Thyroid gland (tissue), 4 donors: Measurements from ENCODE around the gene CEP72.

ENCODE experiments used
- POLR2A ChIP-seq, 2 donors: fragments of 450-650 bp; IDR thresholded peaks; one replicate each; pipeline ENCODE4 v1.6.1; 2017; ENCODE audit warnings: antibody characterized with exemption in 2 of 2, mild to moderate bottlenecking in 2 of 2, moderate library complexity in 1 of 2
- TF ChIP-seq, protein P1 (sequence below), 6 experiments: fragments of 200-600 bp in 3 of 6; fragments of 450-650 bp in 3 of 6; sonication (generic) in 3 of 6; IDR thresholded peaks; one replicate each; pipeline ENCODE4 v1.5.1; 2016 to 2019; ENCODE audit warnings: antibody characterized with exemption in 6 of 6, mild to moderate bottlenecking in 2 of 6, inconsistent platforms in 1 of 6, moderate library complexity in 1 of 6

DNA sequence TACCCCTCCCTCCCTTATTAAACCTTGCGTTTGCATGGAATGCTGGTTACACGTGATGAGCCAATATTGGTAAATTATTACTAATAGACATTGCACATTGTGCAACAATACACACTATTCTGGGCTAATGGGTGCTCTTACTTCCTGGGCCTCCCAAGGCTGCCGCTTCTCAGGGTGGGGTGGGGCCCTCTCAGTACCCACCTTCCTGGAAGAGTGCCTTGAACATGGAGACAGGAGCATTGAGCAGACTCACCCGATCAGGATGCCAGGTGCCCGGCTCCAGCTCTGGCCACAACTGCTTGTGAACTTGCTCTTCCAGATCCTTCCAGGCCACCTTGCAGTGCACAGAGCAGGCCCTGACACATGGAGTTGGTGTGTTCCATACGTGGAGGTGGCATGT is 24.7 kb upstream of the CEP72 start:
- no peak for TF ChIP-seq POLR2A (IDR thresholded peaks at IDR 0.05)
- TF ChIP-seq, protein P1, sequence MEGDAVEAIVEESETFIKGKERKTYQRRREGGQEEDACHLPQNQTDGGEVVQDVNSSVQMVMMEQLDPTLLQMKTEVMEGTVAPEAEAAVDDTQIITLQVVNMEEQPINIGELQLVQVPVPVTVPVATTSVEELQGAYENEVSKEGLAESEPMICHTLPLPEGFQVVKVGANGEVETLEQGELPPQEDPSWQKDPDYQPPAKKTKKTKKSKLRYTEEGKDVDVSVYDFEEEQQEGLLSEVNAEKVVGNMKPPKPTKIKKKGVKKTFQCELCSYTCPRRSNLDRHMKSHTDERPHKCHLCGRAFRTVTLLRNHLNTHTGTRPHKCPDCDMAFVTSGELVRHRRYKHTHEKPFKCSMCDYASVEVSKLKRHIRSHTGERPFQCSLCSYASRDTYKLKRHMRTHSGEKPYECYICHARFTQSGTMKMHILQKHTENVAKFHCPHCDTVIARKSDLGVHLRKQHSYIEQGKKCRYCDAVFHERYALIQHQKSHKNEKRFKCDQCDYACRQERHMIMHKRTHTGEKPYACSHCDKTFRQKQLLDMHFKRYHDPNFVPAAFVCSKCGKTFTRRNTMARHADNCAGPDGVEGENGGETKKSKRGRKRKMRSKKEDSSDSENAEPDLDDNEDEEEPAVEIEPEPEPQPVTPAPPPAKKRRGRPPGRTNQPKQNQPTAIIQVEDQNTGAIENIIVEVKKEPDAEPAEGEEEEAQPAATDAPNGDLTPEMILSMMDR (IDR thresholded peaks at IDR 0.05): no peak
